Fibroblast of peridontal ligament (primary cell): Measurements from ENCODE around the gene SAMD4A.

Experiments used
- DNase-seq: peaks from one replicate; pipeline ENCODE4 v3.0.0-alpha.2; 2010; ENCODE audit errors: extremely low read depth

SAMD4A gene

DNA sequence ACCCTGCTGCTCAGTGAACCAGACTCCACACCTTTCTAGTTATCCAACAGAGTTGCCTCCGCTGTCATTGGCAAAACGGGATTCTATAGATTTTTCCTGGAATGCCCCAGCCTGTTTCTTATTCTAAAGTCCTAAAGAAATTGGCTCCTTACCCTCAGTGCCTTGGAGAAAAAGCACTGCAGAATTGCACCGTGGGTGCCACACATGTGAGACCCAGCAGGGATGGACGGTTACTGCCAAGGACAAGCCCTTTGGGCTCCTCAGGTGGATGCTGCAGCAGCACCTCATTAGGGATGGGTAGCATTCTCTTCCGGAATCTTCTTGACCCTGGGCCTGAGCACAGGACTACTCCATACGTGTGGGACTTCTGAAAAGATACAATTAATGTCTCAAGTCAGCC lies 214.2 kb downstream of the SAMD4A start:
- DNase-seq, result no peak

DNA sequence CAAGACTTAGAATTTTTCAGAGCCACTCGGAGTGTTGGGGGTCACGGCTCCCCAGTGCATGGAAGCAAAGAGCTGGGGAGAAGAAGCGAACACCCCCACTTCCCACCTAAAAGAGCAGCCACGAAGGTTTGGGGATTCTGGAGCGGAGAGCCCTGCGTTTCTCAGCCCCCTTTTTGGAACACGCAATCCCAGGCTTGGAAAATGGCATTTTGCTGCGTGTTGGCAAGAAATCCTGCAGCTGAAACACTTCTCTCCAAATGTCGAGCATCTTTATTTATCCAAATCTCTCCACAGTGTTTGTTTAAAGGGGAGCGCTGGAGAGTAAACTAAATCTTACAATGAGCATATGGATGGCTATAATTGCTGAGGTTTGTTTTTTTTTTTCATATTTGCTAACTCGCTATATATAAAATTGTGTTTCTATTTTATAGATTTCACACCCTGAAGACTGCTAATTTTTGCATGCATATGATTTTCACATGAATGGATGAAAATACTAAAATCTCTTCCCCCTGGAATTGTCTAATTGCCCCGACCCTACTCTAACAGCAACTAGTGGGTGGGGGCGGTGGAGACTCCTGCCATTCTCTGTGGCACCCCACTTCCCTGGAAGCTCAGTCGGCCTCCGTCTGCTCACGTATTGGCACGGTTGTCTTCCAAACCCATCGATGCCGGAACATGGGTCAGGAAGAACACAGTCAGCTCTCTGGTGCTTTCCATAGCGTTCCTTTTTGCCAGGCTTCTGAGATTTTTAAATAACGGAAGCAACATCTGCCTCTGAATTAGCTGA lies 215.2 kb downstream of the SAMD4A start:
- no peak for DNase-seq

DNA sequence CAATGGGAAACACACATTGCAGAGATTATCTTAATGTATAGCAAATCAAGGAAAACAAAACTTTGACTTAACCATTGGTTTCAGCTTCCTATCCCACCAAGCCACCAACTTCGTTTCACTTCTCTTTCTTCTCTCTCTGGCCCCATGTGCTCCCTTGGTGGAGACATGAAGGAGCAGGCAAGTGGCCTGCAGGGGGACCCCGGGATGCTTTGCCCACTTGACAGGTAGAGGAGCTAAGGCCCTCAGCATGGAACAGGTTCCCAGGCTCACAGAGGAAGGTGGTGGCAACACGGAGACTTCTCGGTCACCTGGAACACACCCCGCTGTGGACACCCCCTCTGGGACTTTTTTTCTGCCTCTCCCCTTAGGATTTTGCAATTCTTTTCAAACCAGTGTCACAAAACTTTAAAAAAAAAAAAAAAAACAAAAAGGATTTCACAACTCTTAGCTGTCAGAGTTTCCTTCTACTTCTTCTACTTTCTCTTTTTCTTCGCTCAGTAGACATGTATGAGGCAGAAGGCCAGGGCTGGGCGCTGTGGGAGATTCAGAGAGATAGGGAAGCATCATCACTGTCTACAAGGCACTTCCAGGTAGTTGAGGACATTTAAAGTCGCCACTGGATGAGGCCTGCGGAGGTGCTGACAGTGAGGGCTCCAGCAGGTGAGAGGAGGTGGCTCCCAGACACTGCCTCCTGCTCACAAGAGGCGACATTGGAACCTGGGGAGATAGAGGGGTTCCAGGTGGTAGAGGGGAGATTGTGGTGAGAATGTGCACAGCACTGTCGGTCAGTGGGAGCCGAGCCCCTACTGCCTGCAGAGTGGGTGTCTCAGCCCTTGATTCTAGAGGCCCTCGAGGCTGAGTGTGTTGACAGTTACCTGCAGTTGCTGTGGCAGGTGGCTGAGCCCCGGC lies 216.1 kb downstream of the SAMD4A start:
- no peak for DNase-seq

DNA sequence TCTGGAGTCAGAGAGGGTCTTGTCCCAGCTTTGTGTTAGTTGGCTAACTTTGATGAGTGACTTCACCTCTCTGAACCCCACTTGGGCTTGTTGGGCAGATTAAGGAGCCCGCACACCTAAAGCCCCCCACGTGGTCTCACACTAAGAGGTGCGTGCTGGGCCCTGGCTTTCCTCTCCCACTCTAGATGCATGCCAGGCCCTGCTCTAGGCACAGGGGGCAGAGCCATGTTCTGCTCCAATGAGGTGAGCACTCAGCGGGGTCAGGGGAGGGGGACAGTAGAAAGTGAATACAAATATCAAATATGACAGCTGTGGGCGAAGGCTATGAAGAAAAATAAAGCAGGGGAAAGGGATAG lies 216.7 kb downstream of the SAMD4A start:
- DNase-seq, result no peak

DNA sequence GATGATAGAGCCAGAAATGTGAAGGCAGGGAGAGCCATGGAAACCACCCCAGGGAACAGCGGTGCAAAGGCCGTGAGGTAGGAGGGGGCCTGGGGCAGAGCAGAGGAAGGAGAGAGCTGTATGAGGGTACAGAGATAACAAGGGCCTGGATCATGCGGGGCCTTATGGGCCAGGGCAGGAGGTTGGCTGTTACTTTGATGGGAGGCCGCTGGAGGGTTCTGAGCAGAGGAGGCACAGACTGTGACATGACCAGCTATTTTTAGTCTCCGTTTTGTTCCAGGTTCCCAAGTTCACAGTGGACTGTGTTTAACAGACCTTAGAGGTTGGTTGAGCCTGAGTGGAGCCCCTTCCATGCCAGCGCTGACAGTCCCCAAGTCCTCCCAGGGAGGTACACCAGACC lies 217.1 kb downstream of the SAMD4A start:
- DNase-seq, result no peak

DNA sequence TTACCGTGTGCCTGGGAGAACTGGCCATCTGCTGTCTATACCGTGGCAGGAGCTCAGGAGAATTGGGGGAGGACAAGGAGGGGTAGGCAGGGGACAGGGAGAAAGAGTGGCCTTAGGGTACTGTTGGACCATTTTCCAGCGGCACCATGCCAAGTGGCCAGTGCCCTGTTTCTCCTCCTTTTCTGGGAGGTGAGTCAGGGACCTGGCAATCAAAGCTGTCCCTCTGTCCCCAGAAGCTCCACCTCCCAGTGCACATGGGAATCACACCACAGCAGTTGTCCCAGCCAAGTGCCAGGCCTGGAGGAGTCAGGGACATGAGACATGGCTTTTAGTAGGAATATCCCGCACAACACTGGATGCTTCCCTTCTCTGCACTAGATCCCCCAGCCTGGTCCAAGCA lies 217.7 kb downstream of the SAMD4A start:
- no peak for DNase-seq

DNA sequence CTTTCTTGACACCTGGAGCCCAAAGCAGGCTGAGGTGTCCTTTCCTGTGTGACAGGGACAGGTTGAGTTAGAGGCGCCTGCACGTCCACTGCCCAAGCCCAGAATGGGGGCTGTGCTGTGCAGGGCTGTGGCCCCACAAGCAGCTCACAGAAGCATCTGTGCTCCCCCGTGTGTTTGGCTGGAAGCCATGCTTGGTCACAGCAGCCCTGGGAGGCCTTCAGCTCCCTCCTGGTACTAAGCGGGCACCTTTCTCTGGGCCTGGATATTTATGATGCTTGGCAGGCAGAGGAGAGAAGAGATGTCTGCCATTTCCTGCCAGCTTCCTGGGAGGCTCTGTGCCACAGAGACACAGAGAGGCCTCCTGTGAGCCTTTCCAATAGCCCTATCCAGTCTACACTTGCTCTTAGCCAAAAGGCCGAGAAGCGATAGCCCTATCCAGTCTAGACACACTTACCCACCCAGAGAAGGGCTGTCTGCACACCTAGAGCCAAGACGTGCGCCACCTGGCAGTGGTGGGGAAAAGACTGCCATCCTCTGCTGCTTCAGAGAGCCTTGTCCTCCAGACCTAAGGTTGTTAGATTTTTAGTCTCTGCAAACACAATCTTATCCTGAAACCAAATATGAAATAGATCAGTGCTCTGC lies 218.3 kb downstream of the SAMD4A start:
- no peak for DNase-seq

DNA sequence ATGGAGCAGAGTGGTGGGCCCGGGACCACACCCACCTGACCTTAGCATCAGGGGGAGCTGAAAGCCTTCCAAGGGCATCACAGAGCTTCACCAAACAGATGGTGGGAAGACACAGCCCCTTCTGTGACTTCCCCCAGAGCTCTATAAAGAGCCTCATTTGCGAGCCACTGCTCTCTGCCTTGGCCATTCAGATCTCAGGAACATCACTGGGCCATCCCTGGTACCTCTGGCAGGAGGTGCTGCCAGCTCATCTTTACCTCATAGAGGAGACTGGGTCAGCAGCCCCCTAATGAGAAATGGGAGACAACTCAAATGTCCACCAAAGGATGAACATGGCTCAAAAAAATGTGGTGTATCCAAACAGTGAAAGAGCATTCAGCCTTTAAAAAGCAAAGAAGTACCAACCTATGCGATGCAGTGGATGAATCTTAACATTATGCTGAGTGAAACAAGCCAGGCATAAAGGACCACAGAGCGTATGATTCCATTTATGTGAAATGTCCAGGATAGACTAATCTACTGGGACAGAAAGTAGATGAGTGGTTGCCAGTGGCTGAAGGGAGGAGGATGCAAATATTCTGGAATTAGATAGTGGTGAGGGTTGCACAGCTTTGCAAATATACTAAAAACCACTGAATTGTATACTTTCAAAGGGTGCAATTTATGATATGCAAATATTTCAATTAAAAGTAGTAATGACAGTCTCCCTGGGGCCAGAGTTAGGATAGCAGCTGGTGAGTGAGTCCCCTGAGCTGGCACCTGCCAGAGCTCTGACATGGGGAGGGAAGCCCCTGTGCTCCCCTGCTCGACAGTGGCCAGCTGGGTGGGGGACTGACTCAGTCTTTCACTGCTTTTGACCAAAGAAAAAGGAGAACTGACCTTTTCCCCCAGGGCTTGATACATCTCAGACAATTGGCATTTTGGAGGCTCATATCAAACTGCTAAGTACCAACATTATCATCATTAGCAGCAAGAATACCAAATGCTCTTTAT lies 219.1 kb downstream of the SAMD4A start:
- DNase-seq, result no peak

DNA sequence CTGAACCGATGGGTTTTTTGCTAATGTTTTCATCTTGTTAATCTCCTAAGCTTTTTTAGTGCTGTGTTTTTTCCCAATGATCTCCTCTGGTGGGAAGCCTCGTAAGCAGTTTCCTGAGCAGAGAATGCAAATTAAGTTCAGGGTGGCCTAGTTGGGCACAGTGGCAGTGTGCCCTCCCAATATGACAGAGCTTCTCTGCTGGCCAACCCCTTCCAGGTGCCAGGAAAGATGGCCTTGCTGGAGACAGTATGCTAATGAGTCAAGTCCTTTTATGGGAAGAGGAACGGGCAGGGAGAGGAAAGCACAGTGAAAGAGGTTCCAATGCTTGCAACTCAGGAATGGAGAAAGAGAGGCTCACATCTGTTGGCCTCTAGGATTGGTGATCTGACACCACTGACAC lies 219.9 kb downstream of the SAMD4A start:
- DNase-seq, result no peak

DNA sequence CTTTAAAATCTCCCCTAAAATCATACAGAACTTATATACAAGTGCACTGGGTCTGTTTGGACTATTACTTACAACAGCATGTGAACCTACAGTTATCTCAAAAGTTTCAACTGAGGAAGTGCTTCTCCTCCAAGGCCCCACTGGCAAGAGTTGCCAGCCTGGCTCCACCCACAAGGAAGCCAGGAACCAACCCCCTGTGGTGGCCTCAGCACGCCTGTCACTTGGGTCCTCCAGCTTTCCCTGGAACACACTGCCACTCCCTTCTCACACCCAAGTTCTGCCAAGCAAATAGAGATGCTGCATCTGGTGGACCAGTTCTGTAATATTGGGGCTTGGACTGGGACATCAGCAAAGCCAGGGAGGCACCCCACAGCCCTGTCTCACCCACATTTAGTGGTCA lies 220.3 kb downstream of the SAMD4A start:
- DNase-seq, result no peak

DNA sequence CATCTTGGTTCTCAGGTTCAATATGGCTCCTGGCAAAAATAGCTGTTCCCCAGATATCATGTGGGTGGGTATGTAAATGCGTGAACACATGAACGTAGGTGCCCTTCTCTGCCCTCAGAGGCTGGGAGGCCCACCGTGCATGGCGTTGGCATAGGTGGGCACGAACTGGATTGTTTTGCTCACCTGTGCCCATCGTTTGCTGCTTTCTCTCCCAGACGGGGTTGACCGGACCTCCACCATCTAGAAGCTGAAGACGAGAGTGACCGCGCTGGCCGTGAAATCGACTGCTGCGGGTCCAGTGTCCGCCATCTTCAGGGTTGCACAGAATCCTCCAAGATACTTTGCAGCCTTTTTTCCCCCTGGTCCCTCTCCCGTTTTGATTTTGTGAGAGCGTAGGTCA lies 221.8 kb downstream of the SAMD4A start:
- DNase-seq, result no peak

DNA sequence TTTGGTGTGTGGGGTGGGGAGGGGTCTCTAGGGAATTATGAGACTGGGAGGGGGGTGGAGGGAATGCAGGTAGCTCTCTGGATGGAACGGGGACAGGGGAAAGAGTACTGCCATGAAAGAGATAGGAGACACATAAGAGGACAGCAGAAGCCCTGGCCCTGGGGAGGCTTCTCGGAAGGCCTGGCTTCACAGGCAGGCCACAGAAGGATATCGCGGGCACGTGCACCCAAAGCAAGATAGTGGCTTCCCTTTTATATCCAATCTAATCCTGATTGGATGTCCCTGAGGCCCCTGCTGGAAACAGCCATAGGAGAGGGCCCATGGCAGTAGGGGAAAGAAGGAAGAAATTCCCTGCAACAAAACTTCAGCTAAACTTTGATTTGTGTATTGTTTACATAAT lies 222.2 kb downstream of the SAMD4A start:
- no peak for DNase-seq

DNA sequence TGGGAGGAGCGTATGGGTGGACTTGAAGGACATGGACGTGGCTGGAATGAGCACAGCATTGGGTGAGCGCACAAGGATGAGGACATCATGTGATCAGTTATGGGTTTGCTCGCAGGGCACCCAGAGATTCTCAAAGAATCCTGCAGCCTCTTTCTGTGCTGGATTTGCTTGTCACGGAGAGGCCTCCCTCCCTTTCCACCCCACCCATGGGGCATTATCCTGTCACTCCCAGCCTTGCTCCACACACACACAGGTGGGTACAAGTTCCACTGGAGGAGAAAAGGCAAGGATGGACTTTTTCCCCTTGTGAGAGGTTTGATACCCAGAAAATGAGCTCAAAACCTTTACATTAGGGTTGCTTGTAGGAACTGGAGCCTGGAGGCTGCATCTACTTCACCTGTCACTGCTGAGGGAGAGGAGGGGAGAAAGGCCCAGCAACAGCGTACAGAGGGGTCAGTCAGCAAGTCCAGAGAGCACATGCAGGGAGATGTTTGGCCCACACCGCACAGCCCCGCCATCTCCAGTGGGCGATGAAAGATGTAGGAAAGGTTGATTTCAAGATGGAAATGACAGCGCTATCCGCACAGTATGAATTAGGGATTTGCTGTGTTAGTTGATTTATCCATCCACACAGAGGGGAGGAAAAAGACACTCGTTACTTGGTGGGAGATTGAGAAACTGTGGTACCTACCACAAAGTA lies 223.0 kb downstream of the SAMD4A start:
- no peak for DNase-seq

DNA sequence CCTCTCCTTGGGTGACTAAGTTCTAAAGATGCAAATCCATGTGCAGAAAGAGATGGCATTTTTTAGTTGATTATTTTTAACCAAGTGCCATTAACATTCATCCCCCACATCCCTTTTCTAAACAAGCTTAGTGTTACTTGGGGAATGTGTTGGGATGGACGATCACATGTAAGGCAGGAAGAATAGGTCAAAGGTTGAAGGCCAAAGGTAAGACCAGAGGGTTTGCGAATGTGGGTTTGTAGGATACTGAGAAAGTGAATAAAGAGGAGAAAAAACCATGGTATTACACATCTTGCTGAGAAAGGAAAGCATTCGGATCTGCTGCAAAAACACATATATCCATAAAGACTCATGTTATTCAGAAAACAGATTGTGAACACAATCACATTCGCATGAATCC lies 224.1 kb downstream of the SAMD4A start:
- DNase-seq, result no peak

DNA sequence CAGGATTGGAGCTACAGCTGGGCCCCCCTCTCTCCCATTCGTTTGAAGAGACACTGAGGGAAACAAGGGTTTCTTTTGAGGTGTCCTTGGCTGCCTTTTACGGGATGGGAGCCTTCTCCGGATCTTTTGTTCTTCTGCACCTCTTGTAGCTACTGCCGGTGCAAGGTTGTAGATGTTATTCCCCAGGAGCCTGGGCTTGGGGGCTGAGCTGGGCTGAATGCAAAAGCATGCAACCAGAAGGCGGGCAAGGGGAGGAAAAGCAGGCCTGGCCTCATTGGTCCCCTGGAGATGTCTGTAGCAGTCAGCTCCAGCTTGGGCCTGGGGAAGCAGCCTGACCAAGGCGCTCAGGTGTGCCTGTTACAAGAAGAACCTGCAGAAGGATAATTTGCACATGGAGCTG lies 225.4 kb downstream of the SAMD4A start:
- DNase-seq, result no peak

DNA sequence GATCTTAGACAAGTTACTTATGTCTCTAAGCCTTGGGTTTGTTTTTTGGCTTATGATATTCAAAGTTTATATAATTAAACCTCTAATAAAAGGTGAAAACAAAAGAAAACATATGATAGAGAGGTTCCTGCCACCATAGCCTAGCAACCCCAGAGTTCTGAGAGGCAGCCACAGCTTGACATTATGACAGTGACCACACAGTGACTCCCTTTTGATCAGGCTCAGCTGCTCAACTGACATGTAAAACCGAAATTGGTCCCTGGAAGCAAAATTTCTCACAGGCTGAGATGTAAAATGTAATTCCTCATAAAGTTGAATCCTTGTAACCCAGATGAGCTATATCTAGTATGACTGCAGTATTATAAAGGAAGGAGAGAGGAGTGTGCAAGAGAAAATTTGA lies 227.2 kb downstream of the SAMD4A start:
- DNase-seq, result no peak

DNA sequence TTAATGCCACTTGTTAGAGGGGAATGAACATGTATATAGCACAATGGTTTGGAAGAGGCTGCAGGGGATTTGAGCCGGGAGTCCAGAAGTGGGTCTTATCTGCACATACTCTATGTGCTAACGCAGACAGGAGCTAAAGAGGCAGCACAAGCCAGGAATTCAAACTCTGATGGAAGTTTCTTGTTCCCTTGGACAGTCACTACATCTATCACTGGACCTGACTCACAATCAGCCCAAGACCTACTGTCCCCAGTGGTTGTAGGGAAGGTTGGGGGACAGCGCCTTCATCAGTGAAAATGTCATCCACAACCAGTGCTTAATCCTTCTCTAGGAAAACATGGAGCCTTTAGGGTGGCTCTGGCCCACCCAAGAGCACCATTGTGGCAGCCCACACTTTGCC lies 227.9 kb downstream of the SAMD4A start:
- no peak for DNase-seq

DNA sequence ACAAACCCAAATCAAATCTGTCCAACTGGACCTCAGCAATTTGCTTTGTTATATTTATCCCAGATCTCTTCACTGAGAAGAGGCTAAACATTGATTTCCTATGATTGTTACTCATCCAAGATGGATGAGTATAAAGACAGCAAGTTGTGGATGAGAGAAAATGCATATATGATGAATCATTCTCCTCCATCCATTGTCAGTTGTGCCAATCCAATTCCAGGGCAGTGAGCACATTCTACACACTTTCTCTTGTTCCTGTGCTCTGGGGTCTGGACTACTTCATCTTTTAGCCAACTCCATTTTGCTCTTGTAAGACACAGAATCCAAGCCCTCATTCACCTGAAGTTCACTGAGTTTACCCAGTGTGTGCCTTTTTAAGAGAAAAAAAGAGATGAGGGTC lies 230.0 kb downstream of the SAMD4A start:
- peak; percentile 78 for DNase-seq

DNA sequence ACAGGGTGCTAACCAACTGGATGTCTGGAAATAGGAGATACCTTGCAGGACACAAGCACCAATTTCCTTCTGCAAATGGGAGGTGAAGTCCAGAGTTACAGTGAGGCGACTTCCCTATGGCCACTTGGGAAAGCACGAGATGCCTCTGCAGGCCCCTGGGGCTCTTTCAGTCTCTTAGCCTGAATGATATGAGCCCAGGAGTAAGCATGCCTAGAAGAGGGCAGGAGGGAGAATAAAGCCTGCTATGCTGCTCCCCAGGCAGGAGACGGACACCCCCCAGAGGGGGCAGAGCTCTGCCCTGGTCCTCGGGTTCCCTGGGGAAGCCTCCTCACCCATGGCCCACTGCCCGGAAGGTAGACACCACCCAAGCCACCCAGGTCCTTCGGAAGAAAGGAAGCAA lies 230.6 kb downstream of the SAMD4A start:
- DNase-seq, result no peak

DNA sequence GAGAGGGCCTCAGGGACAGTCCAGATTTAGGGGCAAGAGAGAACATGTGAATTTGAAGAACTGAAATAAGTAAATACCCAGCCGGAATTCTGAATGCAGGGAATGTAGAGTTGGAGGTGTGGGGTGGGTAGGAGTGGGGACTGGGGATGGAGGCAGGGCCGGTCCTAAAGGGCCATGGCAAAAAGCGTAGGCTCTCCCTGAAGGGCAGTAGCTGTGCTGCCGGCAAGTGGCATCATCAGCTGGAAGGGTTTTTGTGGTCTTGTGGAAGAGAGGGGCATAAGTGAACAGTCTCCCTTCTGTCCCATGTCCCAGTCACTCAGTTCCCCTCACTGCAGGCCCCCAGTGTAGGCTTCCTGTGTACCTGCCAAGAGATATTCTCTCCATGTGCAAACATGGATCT lies 231.1 kb downstream of the SAMD4A start:
- no peak for DNase-seq
